ENCODE results near the gene HSDL1.

HSDL1 gene

DNA sequence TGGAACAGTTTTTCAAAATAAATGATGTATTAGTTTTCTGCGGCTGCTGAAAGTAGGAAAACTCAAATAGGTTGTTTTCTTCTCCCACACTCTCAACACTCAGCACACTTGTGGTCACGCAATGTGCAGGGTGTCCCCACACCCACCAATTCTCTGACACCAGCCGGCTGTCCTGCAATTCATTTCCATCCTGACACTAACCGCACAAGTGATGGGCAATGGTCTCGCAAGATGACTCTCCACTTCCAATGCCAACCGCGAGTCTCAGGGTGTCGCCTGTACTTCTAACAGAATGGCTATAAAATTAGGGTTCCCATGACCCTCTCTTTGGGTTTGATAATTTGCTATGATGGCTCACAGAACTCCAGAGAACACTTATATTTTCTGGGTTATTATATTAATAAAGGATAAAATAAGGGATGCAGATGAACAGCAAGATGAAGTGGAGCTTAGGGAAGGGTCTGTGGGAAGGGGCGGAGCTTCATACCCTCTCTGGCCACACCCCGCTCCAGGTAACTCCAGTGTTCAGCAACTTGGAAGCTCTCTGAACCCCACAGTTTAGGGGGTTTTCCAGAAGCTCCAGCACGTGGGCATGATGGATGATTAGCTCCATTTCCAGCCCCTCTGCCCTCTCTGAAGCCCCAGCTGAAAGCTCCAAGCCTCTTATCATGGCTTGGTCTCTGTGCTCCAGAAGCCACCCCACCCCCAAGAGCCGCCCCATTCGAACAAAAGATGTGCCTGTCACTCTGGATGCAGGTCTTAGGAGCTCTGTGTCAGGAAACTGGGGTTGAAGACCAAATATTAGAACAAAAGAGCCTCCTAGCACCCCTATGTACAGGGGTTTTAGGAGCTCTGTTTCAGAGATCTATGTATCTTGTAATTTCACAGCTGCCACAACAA lies 22.1 kb upstream of the HSDL1 start:
- TF ChIP-seq Cebpa-rat (IDR thresholded peaks at IDR 0.05), result no peak
- no peaks in the 10 kb centered on the region for H3K9me3 ChIP-seq (replicated peaks in 1 of 11)
- no peak overlapping the region for H3K9ac ChIP-seq
- H3K27me3 ChIP-seq, result no peaks in the 10 kb centered on the region
- no peak overlapping the region for H3K27ac ChIP-seq
- no peak overlapping the region for H3K4me2 ChIP-seq
- no peaks in the 10 kb centered on the region for H3K36me3 ChIP-seq
- no peaks in the 10 kb centered on the region for H4K20me1 ChIP-seq
- no peak overlapping the region for H3K4me3 ChIP-seq
- H3K4me1 ChIP-seq, result peaks cover 0 to 16% (median 0%) of the 10 kb centered on the region in 10 experiments; a peak in 8 of 20 replicates

DNA sequence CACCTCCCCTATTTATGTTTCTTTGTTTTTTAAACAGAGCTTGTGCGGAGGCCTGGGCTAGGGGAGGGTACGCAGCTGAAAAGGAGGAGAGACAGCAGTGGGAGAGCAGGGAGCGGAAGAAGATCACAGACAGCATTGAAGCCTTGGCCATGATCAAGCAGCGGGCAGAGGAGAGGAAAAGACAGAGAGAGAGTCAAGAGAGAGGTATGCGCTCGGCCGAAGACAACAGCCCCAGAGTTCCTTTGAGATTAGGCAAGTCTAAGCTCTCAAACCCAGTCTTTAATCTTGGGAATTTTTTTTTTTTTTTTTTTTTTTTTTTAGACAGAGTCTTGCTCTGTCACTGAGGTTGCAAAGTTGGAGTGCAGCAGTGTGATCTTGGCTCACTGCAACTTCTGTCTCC lies 20.8 kb upstream of the HSDL1 start:
- Histone ChIP-seq H3K9me3 (replicated peaks in 1 of 11) (no peaks in the 10 kb centered on the region), H3K27me3 (no peaks in the 10 kb centered on the region), H3K9ac (no peak overlapping the region), H4K20me1 (no peaks in the 10 kb centered on the region), H3K4me1 (peaks cover 0 to 22% (median 0%) of the 10 kb centered on the region in 10 experiments; a peak in 8 of 20 replicates), H3K4me2 (no peak overlapping the region), H3K4me3 (no peak overlapping the region), H3K36me3 (no peaks in the 10 kb centered on the region), H3K27ac (no peak overlapping the region)
- TF ChIP-seq Cebpa-rat (IDR thresholded peaks at IDR 0.05), result no peak

DNA sequence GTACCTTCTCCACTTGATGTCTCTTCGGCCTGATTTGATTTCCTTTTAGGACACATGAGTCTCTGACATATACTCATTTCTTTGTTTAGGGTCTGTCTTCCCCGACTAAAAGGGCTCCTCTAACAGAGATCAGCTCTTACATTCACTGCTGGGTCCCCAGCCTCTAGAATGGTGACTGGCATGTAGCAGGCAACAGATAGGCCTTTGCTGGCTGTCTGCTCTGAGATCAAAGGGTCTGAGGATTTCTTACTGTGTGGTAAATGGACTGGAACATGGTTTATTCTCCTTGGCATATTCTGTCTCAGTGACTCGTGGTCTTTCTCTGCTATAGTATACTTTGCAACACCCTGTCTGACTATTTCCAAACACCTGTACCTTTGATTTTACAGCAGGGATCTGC lies 16.8 kb upstream of the HSDL1 start:
- no peak for TF ChIP-seq Cebpa-rat (IDR thresholded peaks at IDR 0.05)
- H3K27ac ChIP-seq, result no peak overlapping the region

DNA sequence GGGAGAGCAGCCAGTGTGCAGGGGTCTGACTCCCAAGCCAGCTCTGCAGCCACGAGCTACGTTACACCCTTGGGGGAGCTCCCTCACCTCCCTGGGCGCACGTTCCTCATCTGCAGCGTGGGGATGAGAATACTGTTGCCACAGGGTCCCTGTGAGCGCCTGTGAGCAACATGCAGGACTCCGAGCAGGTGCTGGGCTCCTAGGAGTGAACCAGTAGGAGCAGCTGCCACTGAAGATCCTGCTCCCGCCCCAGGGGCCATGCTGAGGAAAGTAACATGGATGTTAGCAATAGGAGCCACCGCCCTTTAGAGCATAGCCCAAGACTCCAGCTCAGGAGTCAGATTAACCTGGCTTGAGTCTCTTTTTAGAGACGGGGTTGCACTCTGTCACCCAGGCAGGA lies 16.1 kb upstream of the HSDL1 start:
- Histone ChIP-seq H3K27me3 (no peaks in the 10 kb centered on the region), H4K20me1 (no peaks in the 10 kb centered on the region), H3K27ac (no peak overlapping the region), H3K36me3 (no peaks in the 10 kb centered on the region), H3K4me3 (no peak overlapping the region), H3K4me2 (no peak overlapping the region), H3K9ac (no peak overlapping the region), H3K4me1 (peaks cover 0 to 8% (median 0%) of the 10 kb centered on the region in 10 experiments; a peak in 5 of 20 replicates), H3K9me3 (replicated peaks in 1 of 11) (no peaks in the 10 kb centered on the region)
- TF ChIP-seq Cebpa-rat (IDR thresholded peaks at IDR 0.05), result no peak

More for the DNA sequence above, 16.8 kb upstream of the HSDL1 start:
- Histone ChIP-seq H3K4me1 (peaks cover 0 to 8% (median 0%) of the 10 kb centered on the region in 10 experiments; a peak in 5 of 20 replicates), H4K20me1 (no peaks in the 10 kb centered on the region), H3K9me3 (replicated peaks in 1 of 11) (no peaks in the 10 kb centered on the region), H3K36me3 (no peaks in the 10 kb centered on the region), H3K4me3 (no peak overlapping the region), H3K27me3 (no peaks in the 10 kb centered on the region), H3K4me2 (peak overlapping the region in 2 of 11 experiments; percentile 2 to 5; a peak in 2 of 22 replicates), H3K9ac (0 out of 22 replicates have a peak overlapping the region, but pooled peaks of 1 of the 11 experiments have one; percentile 1)

DNA sequence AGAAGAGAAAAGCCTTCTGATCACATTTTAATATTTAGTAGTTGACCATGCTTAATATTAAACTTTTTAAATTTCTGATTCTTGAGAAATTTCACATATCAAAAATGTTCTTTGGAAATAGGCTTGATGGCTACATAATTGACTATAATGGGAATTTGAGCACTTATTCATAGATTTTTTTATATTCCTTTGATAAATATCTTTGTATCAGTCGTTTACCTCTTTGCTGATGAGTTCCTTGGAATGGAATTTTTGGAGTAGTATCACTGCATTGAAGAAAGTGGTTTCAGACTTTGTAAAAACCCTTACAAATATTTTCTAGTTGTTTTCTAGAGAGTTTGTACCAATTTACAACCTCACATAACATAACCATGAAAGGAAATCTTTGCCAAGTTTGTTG lies 14.8 kb upstream of the HSDL1 start:
- no peak overlapping the region for H3K4me2 ChIP-seq
- H3K4me3 ChIP-seq, result no peak overlapping the region

GRCh38 chr16:84159007-84159406 lies 14.0 kb upstream of the HSDL1 start:
- Histone ChIP-seq H3K27ac (no peak overlapping the region), H3K4me3 (no peak overlapping the region), H3K4me1 (peaks cover 0 to 12% (median 4%) of the 10 kb centered on the region in 10 experiments; a peak in 6 of 20 replicates), H3K4me2 (no peak overlapping the region), H3K27me3 (no peaks in the 10 kb centered on the region), H3K9me3 (replicated peaks in 1 of 11) (no peaks in the 10 kb centered on the region), H4K20me1 (no peaks in the 10 kb centered on the region), H3K36me3 (no peaks in the 10 kb centered on the region), H3K9ac (no peak overlapping the region)
- TF ChIP-seq Cebpa-rat (IDR thresholded peaks at IDR 0.05), result no peak

More for the DNA sequence above, 14.8 kb upstream of the HSDL1 start:
- TF ChIP-seq Cebpa-rat (IDR thresholded peaks at IDR 0.05), result no peak
- peaks cover 0 to 12% (median 4%) of the 10 kb centered on the region in 10 experiments; a peak in 6 of 20 replicates for H3K4me1 ChIP-seq
- no peak overlapping the region for H3K27ac ChIP-seq
- H3K27me3 ChIP-seq, result no peaks in the 10 kb centered on the region
- no peaks in the 10 kb centered on the region for H3K9me3 ChIP-seq (replicated peaks in 1 of 11)
- no peaks in the 10 kb centered on the region for H4K20me1 ChIP-seq
- no peaks in the 10 kb centered on the region for H3K36me3 ChIP-seq
- H3K9ac ChIP-seq, result no peak overlapping the region

- no peaks in the 10 kb centered on the region for H4K20me1 ChIP-seq
- H3K4me1 ChIP-seq, result peaks cover 0 to 5% (median 0%) of the 10 kb centered on the region in 10 experiments; a peak in 3 of 20 replicates
- H3K9me3 ChIP-seq (replicated peaks in 1 of 11), result no peaks in the 10 kb centered on the region
- no peak overlapping the region for H3K9ac ChIP-seq
- H3K27me3 ChIP-seq, result no peaks in the 10 kb centered on the region
- no peak overlapping the region for H3K27ac ChIP-seq
- no peak overlapping the region for H3K4me2 ChIP-seq
- no peaks in the 10 kb centered on the region for H3K36me3 ChIP-seq
- H3K4me3 ChIP-seq, result no peak overlapping the region
- TF ChIP-seq Cebpa-rat (IDR thresholded peaks at IDR 0.05), result no peak
Measured at GRCh38 chr16:84156342-84156784, 11.4 kb upstream of the HSDL1 start.

- Histone ChIP-seq H4K20me1 (no peaks in the 10 kb centered on the region), H3K9me3 (replicated peaks in 1 of 11) (no peaks in the 10 kb centered on the region), H3K36me3 (no peaks in the 10 kb centered on the region), H3K4me3 (no peak overlapping the region), H3K27ac (no peak overlapping the region), H3K27me3 (no peaks in the 10 kb centered on the region), H3K4me1 (peaks cover 0 to 5% (median 0%) of the 10 kb centered on the region in 10 experiments; a peak in 1 of 20 replicates), H3K4me2 (no peak overlapping the region), H3K9ac (no peak overlapping the region)
- no peak for TF ChIP-seq Cebpa-rat (IDR thresholded peaks at IDR 0.05)
Measured at GRCh38 chr16:84155771-84156170, 10.8 kb upstream of the HSDL1 start.

DNA sequence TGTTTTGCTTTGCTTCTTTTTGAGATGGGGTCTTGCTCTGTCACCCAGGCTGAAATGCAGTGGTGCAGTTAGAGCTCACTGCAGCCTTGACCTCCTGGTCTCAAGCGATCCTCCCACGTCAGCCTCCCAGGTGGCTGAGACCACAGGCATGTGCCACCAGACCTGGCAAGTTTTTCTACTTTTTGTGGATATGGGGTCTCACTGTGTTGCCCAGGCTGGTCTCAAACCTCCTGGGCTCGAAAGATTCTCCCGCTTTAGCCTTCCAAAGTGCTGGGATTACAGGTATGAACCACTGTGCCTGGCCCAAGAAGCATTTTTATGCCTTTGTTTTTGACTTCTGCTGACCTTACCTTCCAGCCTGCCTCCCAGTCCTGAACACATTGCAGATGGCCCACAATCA lies 10.2 kb upstream of the HSDL1 start:
- no peaks in the 10 kb centered on the region for H4K20me1 ChIP-seq

More for the DNA sequence above, 10.2 kb upstream of the HSDL1 start:
- H3K4me3 ChIP-seq, result no peak overlapping the region
- no peaks in the 10 kb centered on the region for H3K27me3 ChIP-seq
- no peak overlapping the region for H3K4me2 ChIP-seq
- no peak for TF ChIP-seq Cebpa-rat (IDR thresholded peaks at IDR 0.05)
- H3K4me1 ChIP-seq, result peaks cover 0 to 5% (median 0%) of the 10 kb centered on the region in 10 experiments; a peak in 1 of 20 replicates
- no peak overlapping the region for H3K27ac ChIP-seq
- no peak overlapping the region for H3K9ac ChIP-seq
- H3K36me3 ChIP-seq, result no peaks in the 10 kb centered on the region
- no peaks in the 10 kb centered on the region for H3K9me3 ChIP-seq (replicated peaks in 1 of 11)
